Measurements from ENCODE around the gene OVCH1. TPM values are rescaled to one million over a fixed set of nuclear protein-coding genes. Genes with fewer than 3 reads are reported as not detected.

OVCH1 gene
- total RNA-seq, 1 donor from 2014 or later = not detected

DNA sequence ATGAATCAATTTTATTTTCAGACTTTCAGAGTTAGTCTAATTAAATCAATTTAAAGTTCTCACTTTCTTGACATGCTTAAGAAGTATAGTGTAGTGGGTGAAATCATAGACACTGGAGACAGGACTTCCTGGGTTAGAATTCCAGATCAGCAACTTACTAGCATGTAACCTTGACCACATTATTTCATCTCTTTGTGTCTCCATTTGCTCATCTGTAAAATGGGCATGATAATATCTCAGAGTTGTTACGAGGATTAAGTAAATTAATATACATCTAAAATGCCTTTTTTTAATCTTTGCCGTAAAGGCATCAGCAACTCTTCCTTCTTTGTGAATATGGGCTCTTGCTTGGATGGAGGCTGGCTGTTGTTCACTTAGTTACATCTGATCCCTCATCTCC, 115.2 kb downstream of the OVCH1 start:
- Histone ChIP-seq H3K36me3 (ENCODE audit: control insufficient read depth, insufficient read depth, low read length) (no peaks in the 10 kb centered on the region), H3K4me3 (ENCODE audit: low read depth, low read length) (no peak overlapping the region), H3K27me3 (ENCODE audit: control insufficient read depth, insufficient read depth, low read length) (no peaks in the 10 kb centered on the region)
- no peak for TF ChIP-seq CTCF (IDR thresholded peaks at IDR 0.05; ENCODE audit: insufficient read depth, low read length, severe bottlenecking)
- FAIRE-seq (no peak), DNase-seq (ENCODE audit: low read depth) (no peak)

- peak; percentile 99 for DNase-seq (ENCODE audit: low read depth)
- TF ChIP-seq CTCF (IDR thresholded peaks at IDR 0.05; ENCODE audit: insufficient read depth, low read length, severe bottlenecking) = no peak
- Histone ChIP-seq H3K27me3 (ENCODE audit: control insufficient read depth, insufficient read depth, low read length) (no peaks in the 10 kb centered on the region), H3K4me3 (ENCODE audit: low read depth, low read length) (peak within 1 kb of the TSS; percentile 74), H3K36me3 (ENCODE audit: control insufficient read depth, insufficient read depth, low read length) (no peaks in the 10 kb centered on the region)
- FAIRE-seq = peak; percentile 96
Measured at GRCh38 chr12:29380536-29381523, 116.7 kb downstream of the OVCH1 start, which contains the start of gene ERGIC2. TSS of gene ERGIC2 (minus strand) at chr12:29381172. CDS start at chr12:29371633, 9,539 bp downstream.

Other genes with a start within 250 kb of the OVCH1 start
- gene ERGIC2, start 116.5 kb downstream of the OVCH1 start, total RNA-seq = 44.7 and 60.3 TPM in 2 replicates